Ramos (cell line): ENCODE measurements around the gene MYO3B.

ENCODE experiments used
- in situ Hi-C: fragments of 300-500 bp; cut with MboI; formaldehyde crosslinking; loops from one replicate; pipeline ENCODE4 v1.14.3; 2022; ENCODE audit warnings: low sequenced_read_pairs; ENCODE audit not compliant: unreplicated experiment

MYO3B gene

DNA sequence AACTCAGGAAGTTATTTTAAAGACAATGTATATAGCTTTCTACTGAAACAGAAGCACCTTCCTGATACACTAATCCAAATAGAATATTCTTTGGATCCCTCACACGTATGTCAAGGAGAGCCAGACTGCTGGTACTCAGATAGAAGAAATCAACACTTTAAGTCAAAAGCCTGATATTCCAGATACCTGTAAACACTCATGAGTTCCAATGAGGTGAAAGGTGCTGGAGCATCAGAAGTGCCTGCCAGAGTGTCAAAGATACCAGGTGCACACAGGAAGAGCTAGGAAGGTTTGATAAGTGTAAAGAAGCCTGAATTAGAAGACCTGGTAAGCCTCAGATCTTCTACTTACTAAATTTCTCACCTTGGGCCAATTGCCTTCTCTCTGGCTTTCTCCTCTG lies 310.9 kb downstream of the MYO3B start:
- in situ Hi-C loops, result no loop called here

DNA sequence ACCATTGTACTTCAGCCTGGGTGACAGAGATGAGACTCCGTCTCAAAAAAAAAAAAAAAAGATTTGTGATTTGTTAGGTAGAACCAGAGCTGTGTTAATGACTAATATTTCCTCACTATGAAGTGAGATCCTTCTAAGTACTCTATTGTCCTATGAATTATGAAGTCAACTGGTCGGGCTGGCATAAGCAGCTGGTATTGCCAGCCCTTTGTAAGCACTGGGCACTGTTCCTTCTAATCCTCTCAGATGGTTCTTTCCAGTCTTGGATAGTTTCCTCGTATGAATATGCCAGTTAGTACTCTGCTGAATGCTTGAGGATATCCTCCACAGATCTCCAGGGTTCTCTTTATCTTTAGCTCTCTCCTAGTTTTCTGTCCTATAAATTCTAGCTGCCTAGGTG lies 314.1 kb downstream of the MYO3B start:
- in situ Hi-C loops, result no loop called here

DNA sequence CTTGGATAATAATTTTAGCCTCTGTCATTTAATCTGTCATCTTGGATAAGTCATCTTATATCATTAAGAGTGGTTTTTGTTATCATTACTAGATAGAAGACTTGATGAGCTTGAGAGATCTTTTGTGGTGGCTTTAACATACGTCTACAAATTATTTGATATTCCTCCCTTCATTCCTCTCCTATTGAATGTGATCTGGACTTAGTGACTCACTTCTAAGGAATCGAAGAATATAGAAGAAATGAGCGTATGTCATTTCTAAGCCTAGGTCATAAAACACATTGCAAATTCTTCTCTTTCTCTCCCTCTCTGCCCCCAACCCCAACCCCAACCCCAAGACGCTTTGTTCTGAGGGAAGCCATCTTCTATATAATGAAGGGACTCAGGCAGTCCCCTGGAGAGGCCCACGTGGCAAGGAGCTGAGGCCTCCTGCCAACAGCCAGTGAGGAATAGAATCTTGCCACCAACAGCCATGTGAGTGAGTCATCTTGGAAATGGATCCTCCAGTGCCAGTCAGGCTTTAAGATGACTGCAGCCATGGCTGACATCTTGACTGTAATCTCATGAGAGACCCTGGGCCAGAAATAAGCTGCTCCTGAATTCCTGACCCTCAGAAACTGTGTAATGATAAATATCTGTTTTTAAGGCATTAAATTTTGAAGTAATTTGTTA lies 315.6 kb downstream of the MYO3B start:
- in situ Hi-C loops, result no loop called here

DNA sequence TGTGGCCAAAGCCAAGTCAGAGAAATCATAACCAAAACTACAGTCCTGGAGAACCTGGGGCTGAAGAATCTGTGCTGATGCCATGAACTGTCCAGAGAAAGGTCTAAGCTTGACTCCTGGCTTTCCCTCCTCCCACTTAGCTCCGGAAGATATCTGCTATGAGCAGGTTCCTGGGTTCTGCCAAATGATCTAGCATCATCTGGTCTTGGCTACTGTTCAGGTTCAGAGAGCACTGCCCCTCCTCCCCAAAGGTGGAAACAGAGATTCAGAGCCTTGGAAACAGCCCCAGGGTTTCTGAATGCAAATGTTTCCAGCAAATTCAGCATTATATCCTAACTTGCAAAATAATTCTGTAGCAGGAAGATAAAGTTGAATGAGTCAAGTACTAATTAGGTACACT lies 317.9 kb downstream of the MYO3B start:
- in situ Hi-C loops, result no loop called here

DNA sequence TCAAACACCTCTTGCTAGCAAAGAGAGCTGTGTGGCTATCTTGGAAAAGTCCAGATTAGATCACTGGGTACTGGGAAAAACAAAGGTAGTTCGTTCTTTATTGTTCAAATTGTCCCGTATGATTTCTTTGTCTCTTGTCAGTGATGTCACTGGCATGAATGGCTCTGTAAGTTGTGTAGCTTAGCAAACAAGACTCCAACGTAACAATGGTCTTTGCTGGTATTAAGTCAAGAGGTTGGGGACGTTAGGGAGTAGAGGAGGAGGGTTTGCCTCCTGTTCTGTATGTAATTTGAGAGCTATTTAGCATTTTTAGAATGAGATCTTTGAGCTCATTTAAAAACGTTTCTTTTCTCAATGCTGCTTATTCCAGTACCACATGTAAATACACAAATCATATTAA lies 320.7 kb downstream of the MYO3B start:
- in situ Hi-C loops, result no loop called here

DNA sequence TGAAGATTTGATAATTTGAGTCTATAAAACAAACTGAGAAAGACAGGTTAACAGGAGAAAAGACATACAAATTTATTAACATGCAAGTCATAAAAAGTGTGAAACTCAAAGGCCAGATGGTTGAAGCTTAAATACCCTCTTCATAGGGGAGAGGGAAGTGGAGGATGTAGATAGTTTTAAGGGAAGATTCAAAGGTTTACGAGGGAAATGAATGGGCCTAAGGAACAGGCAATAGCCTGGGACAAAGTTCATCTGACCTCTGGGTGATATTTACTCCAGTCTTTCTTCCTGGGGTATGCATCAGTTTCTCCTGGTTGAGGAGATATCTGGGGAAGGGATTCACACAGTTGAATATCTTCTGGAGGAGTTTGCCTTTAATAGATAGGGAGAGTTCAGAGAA lies 322.2 kb downstream of the MYO3B start:
- in situ Hi-C loops, result no loop called here

DNA sequence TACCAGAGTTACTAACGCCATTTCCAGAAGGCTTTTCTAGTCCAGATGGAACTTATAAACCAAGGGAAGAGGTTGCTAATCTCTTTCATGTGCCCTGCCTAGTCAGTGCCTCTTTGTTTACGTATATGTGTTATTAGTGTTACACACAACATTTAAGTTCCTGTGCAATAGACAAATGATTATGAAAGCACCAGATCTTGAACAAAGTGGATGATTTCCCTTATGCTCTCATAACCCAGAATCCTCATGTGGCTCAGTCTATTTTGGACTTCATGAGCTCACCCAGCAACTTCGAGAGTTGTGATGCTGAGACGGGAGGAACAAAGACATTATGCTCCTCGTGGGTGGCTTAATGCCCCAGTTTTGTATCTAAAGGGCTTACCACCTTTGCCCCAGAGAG lies 322.8 kb downstream of the MYO3B start:
- in situ Hi-C loops, result no loop called here

DNA sequence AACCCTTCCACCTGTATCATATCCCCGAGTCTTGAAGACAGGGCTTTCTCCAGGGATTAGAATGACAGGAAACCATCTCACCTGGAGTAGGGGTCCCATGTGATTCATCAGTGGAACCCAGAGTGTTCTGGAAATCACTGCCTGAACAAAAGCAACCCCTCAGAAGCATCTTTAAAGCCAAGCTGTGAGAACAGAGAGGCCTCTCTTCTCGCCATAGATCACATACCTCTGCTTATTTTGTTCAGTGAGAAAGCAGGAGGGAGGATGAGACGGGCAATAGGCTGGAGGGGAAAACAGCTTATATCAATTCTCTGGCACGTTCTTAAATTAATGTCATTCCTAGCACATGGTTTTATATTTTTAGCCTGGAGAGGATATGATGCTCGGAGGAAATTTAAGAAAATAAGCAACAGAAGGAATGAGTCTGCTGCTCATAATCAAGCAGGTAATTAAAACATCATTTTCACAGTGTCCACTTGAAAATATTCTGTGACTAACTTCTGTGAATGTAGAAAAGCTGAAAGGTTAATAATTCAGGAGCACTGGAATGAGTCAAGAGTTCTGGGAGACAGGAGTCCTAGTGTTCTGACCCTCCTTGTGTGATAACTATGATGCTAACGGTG lies 323.6 kb downstream of the MYO3B start:
- in situ Hi-C loops, result no loop called here

DNA sequence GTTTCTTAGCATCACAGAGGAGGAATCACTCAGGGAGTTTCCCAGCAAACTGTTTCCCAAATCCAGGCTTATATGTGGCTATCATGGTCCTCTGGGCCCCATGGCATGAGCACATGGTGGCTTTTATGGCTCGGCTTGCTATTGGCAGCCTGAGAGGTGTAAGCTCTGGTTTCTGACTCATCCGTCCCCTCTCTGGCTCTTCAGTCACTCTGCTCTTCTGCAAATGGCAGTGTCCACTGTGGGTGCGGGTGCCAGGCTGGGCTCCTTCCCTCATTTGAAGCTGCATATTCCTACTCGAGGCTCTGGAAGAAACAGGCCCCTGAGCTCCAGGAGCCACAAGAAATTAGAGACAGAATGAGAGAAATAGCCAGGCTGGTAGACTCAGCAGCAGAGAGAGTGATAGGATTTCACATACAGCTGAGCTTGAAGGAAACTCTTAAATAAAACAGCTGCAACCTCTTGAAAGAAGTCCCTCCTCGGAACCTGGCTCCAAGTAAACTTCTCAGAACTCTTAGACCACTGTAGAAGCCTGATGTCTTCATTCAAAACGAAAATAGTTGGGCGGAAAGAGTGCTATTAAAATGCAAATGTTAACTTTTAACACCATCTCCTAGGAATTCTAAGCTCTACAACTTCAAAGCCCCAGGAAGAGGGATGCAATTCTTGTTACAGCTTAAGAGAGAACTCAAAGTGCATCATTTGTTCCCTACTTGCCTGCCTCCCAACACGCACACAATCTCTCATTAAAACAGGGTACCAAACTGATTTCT lies 324.6 kb downstream of the MYO3B start:
- in situ Hi-C loops, result no loop called here

DNA sequence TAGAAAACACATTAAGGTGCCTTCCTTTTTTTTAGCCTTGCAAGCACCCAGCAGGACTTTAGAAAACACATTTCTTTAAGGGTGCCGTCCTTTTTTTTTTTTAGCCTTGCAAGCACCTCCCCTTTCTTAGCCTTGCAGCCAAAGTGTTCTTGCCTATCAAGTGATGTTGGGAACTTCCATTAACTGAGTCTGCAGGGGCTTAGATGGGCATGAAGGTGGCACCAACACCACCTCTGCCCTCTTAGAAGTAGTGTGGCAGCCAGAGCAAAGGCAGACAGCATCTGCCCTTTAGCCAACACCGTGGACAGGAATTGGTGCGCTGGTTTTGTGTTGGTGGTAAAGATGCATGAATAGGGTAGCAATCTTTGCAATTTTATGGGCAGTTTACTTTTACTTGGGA lies 325.6 kb downstream of the MYO3B start:
- in situ Hi-C loops, result no loop called here

DNA sequence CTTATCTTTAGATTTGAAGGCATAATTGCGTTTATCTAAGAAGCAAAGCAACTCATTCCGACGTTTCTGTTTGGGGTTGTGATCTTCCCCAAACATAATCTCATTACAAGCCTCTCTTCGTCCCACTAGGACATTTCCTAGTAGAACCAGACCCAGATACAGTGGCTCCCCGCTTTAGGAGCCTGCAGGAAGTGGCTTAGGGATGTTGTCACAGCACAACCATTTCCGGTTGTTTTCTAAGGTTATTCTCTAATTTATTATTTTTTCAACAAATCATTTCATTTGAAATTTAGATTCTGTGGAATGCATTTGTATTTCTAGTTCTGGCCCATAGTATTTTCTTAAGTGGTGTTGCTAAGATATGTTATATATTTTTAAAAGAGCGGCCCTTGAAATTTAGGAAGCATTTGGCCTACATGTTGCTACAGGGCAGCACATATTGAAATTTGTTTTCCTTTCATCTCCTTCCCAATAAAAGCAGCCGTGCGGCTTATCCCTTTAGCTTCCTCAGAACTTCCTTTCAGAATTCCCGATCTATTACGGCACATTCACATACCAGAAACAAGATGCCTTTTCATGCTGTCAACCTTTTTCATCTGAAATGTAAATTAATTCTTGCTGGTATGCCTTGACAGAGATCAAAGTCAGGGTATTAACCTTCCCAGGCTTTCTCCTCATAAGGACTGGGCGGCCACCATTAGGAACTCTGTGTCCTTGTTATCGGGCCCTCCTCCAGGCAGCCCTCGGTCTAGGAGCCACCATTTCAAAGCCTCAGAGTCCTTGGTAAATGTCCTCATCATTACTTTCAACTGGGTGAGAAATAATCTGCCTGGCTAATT lies 326.2 kb downstream of the MYO3B start:
- in situ Hi-C loops, result no loop called here

DNA sequence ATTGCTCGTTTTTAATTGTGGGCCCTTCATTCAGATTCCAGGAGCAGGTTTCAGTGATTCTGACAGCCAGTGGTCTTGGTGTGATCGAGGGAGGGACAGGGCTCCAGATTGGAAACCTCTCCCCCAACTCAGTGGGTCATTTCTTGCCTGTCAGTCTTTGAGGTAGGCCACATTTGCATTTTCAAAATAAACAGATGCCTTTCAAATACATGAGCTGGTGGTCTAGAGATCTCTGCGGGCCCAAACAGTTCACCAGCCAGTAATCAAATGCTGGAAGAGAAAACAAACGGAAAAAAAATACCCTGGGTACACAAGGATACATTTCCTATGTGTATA lies 326.8 kb downstream of the MYO3B start:
- in situ Hi-C loops, result no loop called here

DNA sequence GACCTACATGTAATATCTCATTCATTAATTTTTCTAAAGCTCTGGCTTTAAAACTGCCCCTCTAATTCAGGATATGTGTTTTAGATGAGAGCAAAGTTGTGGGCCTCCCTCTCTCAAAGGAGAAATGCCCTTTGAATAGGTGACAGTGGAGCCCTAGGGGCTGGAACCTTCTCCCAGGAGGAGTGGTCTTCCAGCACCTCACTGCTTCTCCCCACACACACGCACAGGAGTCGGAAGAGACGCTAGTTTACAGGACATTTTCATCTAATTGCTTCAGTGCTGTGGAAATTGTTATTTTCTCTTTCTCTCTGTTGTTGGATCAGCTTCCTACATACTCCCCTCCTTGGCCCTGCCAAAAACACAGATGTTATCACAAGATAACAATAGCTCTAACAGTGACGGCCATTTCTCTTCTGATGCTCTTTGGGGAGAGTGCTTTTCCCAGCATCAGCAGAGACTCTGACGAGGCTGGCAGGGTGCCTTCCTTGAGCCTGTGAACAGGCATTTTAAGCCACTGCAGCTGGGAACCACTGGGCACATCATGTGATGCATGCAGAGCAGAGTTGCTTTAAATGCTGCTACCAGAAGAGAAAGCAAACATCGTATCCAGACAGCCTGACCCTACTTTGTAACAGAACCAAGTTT lies 327.8 kb downstream of the MYO3B start:
- in situ Hi-C loops, result no loop called here

DNA sequence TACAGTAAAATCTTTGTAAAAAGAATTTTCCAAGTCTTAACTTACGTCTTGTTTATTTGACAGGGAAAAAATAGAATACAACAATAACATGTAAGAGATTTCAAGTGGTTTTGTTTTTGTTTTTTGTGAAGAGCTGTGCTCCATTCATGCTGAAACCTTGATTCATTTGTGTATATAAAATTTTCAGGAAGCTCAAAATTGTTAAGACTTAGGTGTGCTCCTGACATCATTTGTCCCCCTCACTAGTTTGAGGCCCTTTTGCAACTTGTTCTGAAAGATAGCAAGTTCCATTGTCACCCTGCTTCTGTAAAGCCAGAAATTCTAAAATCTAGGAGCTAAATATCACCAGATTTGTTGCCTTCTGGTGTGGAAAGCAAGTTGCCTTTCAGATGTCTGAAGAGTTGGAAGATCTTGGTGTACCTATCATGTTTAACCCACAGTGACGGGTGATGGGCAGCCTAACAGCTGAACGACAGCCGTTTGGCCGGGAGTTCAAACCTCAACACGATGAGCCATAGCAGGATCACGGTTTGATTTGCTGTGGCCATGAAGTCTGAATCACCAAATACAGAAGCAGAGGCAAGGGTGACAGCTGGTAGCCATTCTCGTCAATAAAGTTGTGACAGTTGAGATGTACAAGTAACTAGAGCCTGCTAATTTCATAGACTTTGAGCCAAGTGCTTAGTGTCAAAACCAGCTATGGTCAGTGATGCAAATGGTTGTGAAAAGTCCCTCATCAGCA lies 331.7 kb downstream of the MYO3B start:
- in situ Hi-C loops, result no loop called here

DNA sequence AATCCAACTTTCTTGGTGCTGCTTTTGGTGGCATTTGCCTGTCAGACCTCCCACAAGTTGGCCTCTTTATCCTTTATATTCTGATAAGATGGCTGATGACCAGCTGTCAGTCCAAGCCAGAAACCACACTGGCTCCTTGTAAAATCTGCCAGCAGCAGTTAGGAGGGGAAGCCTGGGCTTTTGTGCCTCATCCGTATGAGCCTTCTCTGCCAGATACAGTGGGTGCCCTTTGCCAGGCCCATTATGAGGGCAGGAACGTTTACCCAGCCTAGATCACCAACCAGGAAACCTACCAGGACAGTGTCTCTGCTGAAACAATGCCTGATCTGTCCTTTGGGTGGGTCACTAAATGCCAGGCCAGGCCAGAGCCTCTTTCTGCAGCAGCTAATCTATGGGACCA lies 334.3 kb downstream of the MYO3B start:
- in situ Hi-C loops, result no loop called here

DNA sequence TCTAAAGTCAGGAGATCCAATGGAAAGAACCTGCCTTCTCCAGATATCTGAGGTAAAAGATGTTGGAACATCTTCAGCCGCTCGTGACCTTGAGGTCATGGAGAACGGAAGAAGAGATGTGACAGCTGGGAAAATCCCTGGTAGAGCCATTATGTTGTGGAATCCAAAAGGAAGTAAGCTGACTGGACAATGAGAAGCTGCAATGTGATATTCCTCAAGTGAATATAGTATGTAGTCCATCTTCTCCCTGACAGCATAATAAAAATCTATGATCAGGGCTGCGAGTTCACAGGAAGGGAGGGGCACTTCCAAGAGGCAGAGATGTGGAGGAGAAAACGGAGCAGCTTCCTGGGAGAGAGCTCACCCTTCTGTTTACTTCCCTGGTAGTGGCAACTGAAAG lies 336.2 kb downstream of the MYO3B start:
- in situ Hi-C loops, result no loop called here

DNA sequence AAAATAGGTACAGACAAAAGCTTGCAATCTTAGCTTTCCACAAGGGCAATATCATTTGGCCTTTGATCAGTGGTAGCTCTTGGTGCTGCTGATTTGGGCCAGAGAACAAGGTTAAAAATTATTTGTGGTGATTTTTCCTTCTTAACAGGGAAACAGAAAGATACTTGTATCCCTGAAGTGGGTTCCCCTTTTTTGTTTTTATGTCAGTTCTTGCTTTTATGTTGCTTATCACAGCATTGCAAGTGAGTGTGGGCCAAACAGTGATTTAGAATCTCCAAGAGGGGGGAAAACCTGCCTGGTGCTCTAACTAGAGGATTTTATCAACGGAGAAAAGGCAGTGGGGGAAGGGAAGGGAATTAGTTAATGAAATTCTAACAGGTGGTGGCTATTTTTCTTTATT lies 339.6 kb downstream of the MYO3B start:
- in situ Hi-C loops, result no loop called here

DNA sequence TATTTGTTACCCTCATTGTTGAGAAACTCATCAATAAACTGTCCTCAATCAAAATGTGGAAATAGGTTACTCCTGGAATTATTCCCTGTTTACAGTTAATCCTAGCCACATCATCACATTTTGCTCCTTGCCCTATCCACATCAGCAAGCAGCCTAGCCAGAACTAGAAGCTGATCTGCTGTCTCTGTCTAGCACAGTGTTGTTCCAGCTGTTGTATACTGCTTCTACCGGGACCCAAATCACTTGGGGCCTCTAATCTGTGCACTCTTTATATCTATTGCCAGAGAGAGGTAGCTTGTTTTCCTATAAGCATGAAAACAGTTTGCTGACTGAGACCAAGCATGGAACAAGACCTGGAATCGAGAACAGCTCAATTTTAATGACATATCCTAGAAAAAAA lies 341.0 kb downstream of the MYO3B start:
- in situ Hi-C loops, result no loop called here

DNA sequence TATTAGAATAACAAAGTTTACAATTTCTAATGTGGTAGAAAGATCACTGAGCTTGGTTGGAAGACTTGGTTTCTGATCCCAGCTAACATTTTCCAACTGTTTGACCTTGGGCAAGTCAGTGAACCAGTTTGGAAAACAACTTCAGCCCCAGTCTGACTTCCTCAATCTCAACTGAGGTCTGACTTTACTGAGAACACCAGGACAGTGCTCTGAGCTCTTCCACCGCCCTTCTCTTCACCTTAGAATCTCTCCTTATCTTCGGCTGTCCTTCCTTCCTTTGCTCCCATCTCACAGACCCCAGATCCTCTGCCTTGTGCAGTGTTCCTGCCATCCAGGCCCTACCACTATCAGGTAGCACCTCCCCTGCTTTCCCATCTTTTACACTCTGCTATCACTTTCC lies 343.4 kb downstream of the MYO3B start:
- in situ Hi-C loops, result no loop called here

DNA sequence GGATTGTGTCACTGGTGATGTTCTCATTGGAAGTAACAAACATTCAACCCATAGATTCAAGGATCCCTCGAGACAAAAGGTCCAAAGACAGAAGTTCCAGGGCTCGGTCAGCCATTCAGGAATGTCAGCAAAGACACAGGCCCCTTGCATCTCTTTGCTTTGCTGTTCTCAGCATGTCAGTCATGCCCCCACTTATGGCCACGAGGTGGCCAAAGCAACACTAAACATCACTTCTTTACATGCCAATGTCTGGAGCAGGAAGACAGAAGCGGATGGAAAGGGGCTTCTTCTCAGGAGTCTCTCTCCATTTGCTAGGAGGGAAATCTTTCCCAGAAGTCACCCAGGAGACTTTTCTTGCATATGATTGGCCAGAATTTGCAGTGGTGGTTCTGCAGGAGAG lies 345.6 kb downstream of the MYO3B start:
- in situ Hi-C loops, result no loop called here
